HG03045 (cell line): ENCODE measurements around the gene SAG.
A peak's percentile ranks its signal among the peaks of the same experiment; 100 is the strongest.
"Not testable (repeated sequence)": the region's sequence is repeated elsewhere in the genome, so short reads cannot be mapped to it uniquely, and the experiment has no call there.

ENCODE experiments used
- ATAC-seq: cut with Tn5 transposase; IDR thresholded peaks from one replicate; pipeline ENCODE4 v1.9.1; 2021; ENCODE audit warnings: mild to moderate bottlenecking, moderate library complexity; ENCODE audit not compliant: unreplicated experiment

The SAG gene

DNA sequence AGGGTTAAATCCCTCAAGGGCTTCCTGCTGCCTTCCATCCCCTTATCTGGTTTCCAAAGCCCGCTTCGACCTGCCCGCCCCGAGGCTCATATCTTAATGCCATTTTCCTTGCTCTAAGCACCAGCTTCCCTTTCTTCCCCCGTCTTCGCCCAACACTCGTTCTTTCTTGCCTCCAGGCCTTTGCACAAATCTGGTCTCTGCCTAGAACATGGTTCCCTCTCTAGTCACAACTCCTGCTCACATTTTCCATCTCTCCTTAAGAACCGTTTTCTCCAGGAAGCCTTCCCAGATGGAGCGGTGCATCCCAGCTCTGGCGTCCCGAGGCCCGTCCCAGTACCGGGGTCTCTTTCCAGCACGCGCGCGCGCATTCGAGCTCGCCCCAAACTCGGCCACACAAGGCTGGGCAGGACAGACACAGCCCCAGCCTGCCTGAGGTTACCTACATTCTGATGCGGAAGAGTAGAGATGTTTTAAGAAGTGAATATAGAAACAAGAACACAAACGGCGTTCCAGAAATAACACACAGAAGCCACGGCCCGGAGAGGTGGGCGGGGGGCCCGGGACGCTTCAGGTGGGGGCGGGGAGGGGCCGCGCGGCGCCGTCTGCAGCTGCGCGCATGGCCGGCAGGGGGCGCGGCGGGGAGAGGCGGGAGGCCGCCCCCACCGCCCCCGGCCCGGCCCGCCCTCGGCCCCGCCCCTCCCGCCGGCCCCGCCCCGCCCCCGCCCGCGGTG is 46.3 kb downstream of the SAG start, which contains the start of gene DGKD:
Gene DGKD (plus strand): TSS at position 726 of the 731 bp plus-strand sequence. CDS start 25 bp downstream, outside the sequence.
- peak; percentile 49 for ATAC-seq

DNA sequence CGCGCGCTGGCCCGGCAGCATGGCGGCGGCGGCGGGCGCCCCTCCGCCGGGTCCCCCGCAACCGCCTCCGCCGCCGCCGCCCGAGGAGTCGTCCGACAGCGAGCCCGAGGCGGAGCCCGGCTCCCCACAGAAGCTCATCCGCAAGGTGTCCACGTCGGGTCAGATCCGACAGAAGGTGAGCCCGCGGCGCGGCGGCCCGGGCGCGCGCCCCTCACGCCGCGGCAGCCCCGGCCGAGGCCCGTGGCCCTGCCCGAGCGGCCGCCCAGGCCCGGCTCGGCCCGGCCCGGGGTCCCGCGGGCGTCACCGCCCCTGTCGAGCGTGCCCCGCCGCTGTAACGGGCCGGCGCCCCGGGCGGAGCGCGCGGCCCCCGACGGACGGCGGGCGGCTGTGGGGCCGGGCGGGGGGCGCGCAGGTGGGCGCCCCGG is 46.9 kb downstream of the SAG start:
- ATAC-seq = peak; percentile 51

DNA sequence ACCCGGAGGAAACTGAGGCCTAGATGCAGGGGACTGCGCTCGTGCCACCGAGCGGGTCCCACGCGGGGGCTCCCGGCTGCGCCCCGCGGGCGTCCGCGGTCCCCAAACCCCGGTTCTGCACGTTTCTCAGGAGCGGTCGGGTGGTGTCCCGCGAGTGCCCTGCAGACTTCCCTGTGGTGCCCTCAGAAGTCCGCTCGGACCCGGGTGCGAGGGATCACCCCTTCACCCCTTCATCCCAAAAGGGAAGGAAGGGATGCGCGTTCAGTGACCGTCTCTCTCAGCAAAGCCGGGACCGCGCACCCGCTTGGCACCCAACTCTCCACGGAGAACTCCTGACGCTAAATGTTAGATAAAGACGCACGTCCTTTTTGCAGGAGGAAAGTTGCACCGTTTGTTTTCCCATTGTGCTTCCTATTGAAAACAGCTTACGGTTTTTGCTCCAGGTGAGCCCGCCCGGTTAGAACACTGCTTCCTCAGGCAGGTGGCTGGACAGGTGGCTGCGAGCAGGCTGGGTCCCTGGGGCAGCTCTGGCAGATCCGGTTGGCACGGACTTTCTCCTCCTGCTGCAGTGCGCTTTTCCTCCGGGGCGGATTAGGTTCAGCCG is 47.5 kb downstream of the SAG start:
- ATAC-seq = peak; percentile 8

DNA sequence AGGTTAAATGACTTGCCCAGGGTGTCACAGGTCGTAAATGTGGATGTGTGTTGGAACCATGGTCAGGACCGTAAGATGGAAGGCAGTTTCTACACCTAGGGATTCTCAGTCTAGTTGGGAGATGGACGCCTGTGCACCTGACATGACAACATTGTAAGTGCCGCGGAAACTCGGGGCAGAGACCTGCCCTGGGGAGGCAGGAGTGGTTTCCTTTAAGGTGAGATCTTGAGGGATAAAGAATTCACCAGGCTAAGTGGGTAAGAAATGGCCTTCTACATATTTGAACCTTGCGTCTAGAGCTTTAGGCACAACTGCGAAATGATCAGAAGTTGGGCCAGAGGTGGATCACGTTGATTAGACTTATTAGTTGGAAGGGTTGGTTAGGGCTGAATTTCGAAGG is 48.3 kb downstream of the SAG start:
- ATAC-seq = no peak

DNA sequence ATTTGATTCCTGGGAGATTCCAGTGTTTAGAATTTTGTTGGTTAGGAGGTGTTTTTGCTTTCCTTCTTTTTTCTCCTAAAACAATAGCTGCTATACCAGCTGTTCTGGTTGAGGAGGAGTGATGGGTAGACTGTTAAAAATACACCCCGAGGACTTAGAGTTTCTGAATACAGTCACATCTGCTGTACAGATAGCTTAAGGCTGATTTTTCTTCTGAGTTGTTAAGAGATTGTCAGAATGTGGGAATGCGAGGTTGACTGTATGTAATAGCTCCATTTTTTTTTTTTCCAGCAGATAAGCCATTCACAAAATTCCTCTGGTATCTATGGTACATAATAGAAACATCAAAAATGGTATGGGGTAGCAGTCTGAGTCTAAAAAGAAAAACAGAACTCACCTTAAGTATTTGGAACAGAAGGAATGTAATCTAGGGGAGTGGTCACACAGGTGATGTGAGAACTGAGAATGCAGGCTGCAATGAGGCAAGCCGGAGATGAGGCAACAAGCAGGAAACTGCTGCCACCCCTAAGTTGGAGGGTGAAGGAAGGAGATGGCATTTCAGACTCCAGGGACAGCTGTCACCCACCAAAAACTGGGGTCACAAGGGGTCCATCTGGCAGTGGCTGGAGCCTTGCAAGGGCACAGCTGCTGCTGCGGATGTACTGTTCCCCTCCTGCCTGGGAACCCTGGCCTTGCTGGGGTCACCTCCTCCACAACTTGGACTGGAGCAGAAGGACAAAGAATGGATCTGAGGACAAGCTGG is 49.1 kb downstream of the SAG start:
- ATAC-seq = no peak

DNA sequence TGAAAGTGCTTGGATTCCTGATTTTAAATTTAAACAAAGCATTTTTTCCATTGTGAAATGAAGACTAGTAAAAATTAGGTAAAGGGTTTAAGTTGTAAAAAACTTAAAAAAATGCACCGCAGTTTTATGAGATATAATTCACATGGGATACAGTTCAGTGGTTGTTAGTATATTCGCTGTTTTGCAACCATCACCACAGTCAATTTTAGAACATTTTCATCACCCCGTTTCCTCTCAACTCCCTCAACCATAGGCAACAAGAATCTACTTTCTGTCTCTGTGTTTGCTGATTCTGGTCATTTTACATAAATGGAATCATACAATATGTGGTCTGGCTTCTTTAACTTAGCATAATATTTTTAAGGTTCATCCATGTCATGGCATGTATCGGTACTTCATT is 50.7 kb downstream of the SAG start:
- ATAC-seq = no peak

DNA sequence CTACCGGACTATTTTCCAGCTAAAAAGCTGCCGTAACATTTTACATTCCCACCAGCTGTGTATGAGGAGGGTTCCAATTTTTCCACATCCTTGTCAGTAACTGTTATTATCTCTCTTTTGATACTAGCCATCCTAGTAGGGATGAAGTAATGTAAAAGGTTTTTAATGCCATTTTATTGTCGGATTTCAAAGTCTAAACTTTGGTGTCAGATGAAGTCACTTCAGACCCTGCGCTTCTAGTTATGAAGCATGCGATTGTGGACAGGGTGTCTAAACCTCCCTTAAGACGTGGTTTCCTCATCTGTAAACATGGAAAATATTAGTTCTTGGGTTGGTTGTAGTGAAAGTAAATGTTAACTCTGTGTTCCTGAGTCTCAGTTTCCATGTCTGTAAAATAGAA is 51.3 kb downstream of the SAG start:
- ATAC-seq = no peak

DNA sequence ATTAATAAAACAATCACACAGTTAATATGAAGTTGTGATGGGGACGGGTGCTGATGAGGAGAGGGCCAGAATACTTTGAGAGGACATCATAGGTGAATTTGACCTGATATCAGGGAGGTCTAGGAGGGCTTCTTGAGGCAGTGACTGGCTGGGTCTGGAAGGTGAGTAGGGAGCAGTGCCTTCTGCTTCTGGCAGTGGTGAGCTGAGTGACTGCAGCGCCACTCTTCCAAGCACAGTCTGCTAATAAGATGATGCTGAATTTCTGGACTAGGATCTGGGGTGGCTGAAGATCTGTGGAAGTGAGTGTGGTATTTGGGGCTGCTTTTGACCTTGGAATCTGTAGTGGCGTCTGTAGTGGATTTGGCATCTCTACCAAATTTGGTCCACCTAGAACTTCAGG is 52.2 kb downstream of the SAG start:
- ATAC-seq = no peak

DNA sequence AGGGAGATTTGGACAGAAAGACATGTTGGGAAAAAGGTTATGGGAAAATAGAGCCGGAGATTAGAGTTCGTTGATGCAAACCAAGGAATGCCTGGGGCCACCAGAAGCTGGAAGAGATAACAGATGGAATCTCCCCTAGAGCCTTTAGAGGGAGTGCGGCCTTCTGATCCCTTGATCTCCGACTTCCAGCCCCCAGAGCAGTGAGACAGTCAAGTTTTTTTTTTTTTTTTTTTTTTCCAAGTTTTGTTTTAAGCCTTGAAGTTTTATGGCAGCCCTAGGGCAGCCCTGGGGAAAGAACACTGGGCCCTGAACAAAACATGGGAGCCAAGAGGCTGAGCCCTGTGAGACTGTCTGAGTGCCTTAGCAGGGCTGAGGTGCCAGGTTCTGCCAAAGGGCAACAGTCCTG is 53.2 kb downstream of the SAG start:
- no peak for ATAC-seq

DNA sequence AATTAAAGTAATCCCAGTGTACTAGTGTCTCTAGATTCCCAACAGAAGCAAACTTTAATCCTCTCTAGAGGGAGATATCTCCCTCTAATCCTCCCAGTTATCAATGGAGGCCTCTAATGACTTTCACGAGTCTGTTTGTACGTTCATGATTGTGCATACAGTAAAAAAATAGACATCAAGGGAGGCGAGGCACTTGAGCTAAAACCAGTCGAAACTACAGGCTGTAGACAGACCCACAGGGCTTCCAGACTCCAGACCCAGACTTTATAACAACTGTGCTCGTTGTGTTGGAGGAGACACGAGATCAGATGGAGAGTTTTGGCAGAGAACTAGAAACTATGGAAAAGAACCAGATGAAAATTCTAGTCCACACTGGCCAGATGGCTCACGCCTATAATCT is 53.7 kb downstream of the SAG start:
- ATAC-seq = no peak

DNA sequence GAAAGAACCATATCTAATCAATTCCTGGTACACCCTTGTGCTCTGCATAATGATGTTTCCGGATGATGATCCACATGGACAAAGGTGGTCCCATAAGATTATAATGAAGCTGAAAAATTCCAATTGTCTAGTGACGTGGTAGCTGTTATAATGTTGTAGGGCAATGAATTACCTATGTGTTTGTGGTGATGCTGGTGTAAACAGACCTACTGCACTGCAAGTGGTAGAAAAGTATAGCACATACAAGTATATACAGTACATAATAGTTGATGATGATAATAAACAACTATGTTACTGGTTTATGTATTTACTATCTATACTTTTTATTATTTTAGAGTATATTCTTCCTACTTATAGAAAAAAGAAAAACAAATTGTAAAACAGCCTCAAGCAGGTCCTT is 55.1 kb downstream of the SAG start:
- no peak for ATAC-seq

DNA sequence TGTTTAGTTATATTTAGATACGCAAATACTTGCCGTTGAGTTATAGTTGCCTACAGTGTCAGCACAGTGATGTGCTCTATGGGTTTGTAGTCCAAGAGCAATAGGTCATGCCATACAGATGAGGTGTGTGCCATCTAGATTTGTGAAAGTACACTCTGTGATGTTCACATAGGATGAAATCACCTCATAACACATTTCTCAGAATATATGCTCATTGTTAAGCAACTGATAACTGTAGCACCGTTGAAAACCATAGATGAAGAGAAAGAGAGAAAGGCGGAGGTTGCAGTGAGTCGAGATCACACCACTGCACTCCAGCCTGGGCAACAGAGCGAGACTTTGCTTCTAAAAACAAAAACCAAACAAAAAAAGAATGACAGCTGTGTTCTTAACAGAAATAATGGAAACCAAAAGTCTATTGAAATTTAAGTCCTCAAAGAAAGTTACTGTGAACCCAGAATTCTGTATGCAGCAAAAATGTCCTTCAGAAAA is 56.2 kb downstream of the SAG start:
- ATAC-seq = no peak

DNA sequence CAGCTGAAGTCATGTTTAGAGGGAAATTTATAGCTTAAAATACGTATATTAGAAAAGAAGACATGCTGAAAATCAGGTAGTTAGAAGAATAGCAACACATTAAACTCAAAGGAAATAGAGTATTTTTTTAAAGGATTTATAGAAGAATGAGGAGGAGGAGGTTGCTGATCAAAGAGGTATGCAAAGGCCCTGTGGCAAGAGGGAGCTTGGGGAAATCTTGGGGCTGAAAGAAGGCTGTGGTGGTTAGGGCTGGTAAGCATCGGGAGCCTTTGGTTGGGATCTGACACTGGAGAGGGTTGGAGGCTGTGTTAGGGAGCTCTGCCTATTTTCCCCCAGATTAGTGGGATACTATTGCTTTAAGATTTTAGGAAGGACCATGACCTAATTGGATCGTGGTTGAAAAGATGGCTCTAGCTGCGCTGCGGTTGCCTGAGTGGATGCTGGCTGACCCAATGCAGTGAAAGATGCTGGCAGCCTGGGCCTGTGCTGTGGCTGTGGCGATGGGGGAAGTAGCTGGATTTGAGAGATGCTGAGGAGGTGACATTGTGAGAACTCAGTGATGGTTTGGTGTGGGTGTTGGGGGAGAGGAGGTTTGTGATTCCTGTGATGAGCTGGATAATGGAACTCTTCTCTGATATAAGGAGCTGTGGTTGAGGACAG is 58.4 kb downstream of the SAG start:
- ATAC-seq = no peak

DNA sequence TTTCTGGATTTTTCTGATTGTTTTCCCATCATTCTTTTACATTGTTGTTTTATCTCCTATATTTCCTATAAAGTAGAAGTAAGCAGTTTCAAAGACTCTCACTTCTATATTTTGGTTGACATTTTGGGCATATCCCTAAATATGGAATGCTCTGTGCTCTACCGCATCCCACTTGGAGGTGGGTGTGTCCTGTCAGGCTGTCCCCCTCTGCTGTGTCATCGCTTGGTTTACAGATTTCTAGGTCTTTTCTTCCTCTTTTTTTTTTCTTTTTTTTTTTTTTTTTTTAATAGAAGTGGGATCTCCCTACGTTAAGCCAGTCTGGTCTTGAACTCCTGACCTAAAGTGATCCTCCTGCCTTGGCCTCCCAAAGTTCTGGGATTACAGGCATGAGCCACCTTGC is 60.0 kb downstream of the SAG start:
- ATAC-seq = no peak

DNA sequence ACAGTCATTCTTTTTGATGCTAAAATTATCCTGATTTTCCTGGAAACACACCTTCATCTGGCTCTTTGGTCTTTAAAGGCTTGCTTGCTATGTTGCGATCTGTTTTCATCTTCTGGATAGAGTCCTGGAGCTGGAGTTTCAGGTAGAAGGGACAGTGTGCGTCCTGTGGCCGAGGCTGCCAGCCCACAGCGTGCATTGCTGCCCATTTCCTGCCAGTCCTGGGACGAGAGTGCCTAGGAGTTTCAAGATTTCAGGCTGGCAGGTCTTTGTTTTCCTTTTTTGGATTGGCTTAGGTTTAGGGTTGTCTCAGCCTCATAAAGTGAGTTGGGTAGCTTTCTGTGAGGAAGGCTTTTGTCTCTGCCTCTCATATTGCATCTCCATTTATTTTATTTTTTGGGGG is 61.1 kb downstream of the SAG start:
- no peak for ATAC-seq

DNA sequence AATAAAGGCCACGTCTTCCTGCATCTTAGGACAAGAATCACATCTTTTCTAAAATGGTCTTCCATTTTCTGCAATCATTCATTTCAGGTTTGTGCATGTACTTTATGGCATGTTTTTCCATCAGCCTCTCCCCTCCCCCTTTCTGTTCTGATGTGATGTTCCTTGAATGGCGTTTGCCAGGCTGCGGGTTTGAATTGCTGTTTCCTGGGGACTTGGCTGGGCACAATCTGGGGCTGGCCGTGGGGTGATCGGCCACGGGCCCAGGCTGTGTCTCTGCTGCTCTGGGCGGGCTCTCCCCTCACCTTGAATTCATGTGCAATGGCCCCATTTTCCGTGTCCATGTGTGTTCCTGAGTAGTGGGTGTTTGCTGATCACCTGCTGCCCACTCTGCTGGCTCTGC is 61.8 kb downstream of the SAG start:
- ATAC-seq = no peak

DNA sequence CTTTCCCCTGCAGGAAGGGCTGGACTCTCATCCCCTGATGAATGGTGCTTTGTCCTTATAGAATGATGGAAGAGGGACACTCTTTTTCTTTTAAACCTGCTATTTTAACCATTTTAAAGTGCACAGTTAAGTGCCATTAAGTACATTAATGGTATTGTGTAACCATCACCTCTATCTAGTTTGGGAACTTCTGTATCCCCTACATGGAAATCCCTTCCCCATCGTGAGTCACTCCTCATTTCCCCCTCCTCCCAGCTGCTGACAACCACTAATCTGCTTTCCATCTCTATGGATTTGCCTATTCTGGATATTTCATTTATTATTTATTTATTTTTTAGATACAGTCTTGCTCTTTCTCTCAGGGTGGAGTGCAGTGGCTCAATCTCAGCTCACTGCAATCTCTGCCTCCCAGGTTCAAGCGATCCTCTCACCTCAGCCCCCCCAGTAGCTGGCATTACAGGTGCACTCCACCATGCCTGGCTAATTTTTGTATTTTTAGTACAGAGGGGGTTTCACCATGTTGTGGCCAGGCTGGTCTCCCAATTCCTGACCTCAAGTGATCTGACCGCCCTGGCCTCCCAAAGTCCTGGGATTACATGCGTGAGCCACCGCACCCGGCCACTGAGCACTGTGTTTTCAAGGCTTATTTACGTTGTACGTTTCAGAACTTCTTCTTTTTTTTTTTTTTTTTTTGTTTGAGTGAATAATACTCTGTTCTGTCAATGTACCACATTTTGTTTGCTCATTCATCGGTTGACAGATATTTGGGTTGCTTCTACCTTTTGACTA is 62.5 kb downstream of the SAG start:
- ATAC-seq = no peak

DNA sequence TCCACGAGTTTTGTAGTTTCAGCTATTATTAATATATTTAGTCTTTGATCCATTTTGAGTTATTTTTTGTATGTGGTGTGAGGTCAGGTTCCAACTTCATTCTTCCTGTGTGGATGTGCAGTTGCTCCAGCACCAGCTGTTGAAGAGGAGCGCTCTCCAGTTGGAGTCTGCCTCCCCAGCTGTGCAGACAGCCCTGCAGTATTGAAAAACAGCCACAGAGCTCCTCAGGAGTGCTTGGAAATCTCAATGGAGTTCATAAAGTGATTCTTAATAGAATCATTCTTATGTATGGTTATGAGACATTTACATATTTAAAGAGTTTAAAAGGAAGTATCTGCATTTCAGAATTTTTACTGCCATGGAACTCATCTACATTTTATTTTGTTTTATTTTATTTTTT is 64.0 kb downstream of the SAG start:
- ATAC-seq = no peak

DNA sequence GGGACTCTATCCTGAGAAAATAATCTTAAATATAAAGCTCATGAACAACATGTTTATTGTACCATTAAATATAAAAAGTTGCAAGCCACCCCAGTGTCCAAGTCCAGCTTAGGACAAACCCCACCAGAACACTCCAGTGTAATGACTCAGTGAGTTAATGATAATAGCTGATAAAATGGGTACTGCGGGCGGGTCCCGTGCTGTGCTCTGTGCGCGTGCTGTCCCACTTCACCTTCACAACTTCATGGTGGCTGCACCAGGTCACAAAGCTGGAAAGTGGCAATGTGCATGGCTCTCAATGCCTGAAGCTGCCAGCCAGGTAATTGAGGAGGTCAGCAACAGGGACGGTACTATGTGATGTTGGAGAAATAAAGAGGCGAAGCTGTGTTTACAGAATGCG is 65.2 kb downstream of the SAG start:
- ATAC-seq = no peak

DNA sequence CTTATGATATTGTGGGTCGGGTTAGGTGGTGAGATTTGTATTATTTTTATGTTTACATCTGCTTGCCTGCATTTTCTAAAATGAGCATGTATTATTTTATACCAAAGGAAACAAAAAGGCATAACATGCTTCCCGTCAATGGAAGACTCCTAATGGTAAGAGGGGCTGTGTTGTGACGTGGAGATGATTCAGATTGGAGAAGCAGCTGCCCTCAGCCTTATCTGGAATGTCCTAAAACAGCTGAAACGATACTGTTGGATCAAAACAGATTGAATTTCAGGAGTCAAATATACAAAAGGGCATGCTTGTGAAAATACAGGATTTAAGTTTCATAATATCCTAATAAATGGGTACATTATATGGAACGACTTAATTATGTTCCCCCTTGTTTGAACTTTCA is 65.7 kb downstream of the SAG start:
- no peak for ATAC-seq

DNA sequence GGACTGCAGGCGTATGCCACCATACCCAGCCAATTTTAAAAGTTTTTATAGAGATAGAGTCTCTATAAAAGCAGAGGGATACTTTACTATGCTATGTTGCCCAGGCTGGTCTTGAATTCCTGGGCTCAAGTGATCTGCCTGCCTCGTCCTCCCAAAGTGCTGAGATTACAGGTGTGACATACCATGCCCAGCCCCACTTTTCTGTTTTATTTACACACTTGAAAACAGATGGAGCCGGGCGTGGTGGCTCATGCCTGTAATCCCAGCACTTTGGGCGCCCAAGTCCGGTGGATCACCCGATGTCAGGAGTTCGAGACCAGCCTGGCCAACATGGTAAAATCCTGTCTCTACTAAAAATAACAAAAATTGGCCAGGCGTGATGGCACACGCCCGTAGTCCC is 67.2 kb downstream of the SAG start:
- ATAC-seq = not testable (repeated sequence)
